Left ventricle myocardium inferior (tissue), 1 donor: Measurements from ENCODE around the gene QARS1. TPM values are rescaled to one million over a fixed set of nuclear protein-coding genes. Genes with fewer than 3 reads are reported as not detected.

Source experiments
- DNase-seq: peaks from one replicate; pipeline ENCODE4 v3.0.0-alpha.2; 2020
- H3K27ac ChIP-seq: fragments of 200-600 bp; replicated peaks from 2 replicates; pipeline ENCODE4 v1.8.0; 2021
- H3K27me3 ChIP-seq: fragments of 200-600 bp; 2 replicates; pipeline ENCODE4 v1.8.0; 2021; ENCODE audit warnings: low read depth
- H3K36me3 ChIP-seq: fragments of 200-600 bp; 2 replicates; pipeline ENCODE4 v1.8.0; 2021
- H3K4me1 ChIP-seq: fragments of 200-600 bp; 2 replicates; pipeline ENCODE4 v1.8.0; 2021
- H3K4me3 ChIP-seq: fragments of 200-600 bp; 2 replicates; pipeline ENCODE4 v1.8.0; 2021; ENCODE audit warnings: mild to moderate bottlenecking, moderate library complexity
- H3K9me3 ChIP-seq: fragments of 200-600 bp; replicated peaks from 2 replicates; pipeline ENCODE4 v1.8.0; 2021
- CTCF ChIP-seq: fragments of 200-600 bp; IDR thresholded peaks from 2 replicates; pipeline ENCODE4 v1.8.0; 2021; ENCODE audit warnings: antibody characterized with exemption, mild to moderate bottlenecking, borderline replicate concordance
- intact Hi-C: fragments of 100-400 bp; cut with micrococcal nuclease; formaldehyde crosslinking; loops from one replicate; pipeline ENCODE4 v1.11.0; 2022
- microRNA-seq: library from miRNA; unstranded; fragments of <30 nt; microRNA quantifications from one replicate; pipeline ENCODE4 v1.2.0, GENCODE V29; 2020
- total RNA-seq: library from RNA; stranded (reverse); fragmentation: NEBNext Ultra II Directional; extraction: Animal tissue kit (Norgen Biotek cat#: 25700); gene quantifications from one replicate; pipeline ENCODE4 v1.2.1, GENCODE V29; 2021
- donor health status: DM: no; HTN: yes; CAD: no; lungs with severe emphysema.

QARS1 gene
- total RNA-seq, 1 donor from 2014 or later, result 203 TPM

GRCh38 chr3:49076116-49076515 is 28.4 kb downstream of the QARS1 start:
- DNase-seq, result no peak
- no peaks in the 10 kb centered on the region for H3K27me3 ChIP-seq
- intact Hi-C loops, result no loop called here
- no peak for TF ChIP-seq CTCF
- H3K9me3 ChIP-seq, result no peaks in the 10 kb centered on the region
- H3K36me3 ChIP-seq, result peaks cover 74% of the 10 kb centered on the region
- no peak overlapping the region for H3K27ac ChIP-seq
- H3K4me1 ChIP-seq, result peaks cover 4% of the 10 kb centered on the region
- H3K4me3 ChIP-seq, result no peak overlapping the region

GRCh38 chr3:49058011-49058410 is 46.5 kb downstream of the QARS1 start:
- intact Hi-C loops, result no loop called here
- no peaks in the 10 kb centered on the region for H3K9me3 ChIP-seq
- no peak for TF ChIP-seq CTCF
- no peak for DNase-seq
- H3K27ac ChIP-seq, result no peak overlapping the region
- peaks cover 74% of the 10 kb centered on the region for H3K36me3 ChIP-seq
- no peaks in the 10 kb centered on the region for H3K4me1 ChIP-seq
- H3K4me3 ChIP-seq, result no peak overlapping the region
- H3K27me3 ChIP-seq, result no peaks in the 10 kb centered on the region

- H3K27ac ChIP-seq, result no peak overlapping the region
- H3K27me3 ChIP-seq, result no peaks in the 10 kb centered on the region
- intact Hi-C loops, result no loop called here
- H3K9me3 ChIP-seq, result no peaks in the 10 kb centered on the region
- no peak for TF ChIP-seq CTCF
- H3K4me1 ChIP-seq, result no peaks in the 10 kb centered on the region
- H3K4me3 ChIP-seq, result no peak overlapping the region
- peaks cover 78% of the 10 kb centered on the region for H3K36me3 ChIP-seq
- DNase-seq, result no peak
Observed at GRCh38 chr3:49057268-49057667, 47.3 kb downstream of the QARS1 start.

- H3K27me3 ChIP-seq, result no peaks in the 10 kb centered on the region
- H3K9me3 ChIP-seq, result no peaks in the 10 kb centered on the region
- H3K36me3 ChIP-seq, result peaks cover 69% of the 10 kb centered on the region
- DNase-seq, result no peak
- TF ChIP-seq CTCF, result no peak
- intact Hi-C loops, result no loop called here
- no peak overlapping the region for H3K27ac ChIP-seq
- H3K4me3 ChIP-seq, result no peak overlapping the region
- H3K4me1 ChIP-seq, result no peaks in the 10 kb centered on the region
Observed at GRCh38 chr3:49054344-49054862, 50.2 kb downstream of the QARS1 start.

GRCh38 chr3:49053543-49053942 is 51.0 kb downstream of the QARS1 start:
- no peaks in the 10 kb centered on the region for H3K27me3 ChIP-seq
- H3K27ac ChIP-seq, result no peak overlapping the region
- peaks cover 69% of the 10 kb centered on the region for H3K36me3 ChIP-seq
- no peaks in the 10 kb centered on the region for H3K9me3 ChIP-seq
- TF ChIP-seq CTCF, result no peak
- intact Hi-C loops, result no loop called here
- no peaks in the 10 kb centered on the region for H3K4me1 ChIP-seq
- no peak for DNase-seq
- H3K4me3 ChIP-seq, result no peak overlapping the region

Small RNA genes within 50 kb of the gene (microRNA-seq; reads per million reads assigned to microRNA genes)
- not detected for gene MIR6890

Other genes with a start within 250 kb of the QARS1 start
- gene SLC25A20, start 205.9 kb downstream of the QARS1 start, total RNA-seq, result 94.1 TPM
- 180 TPM for gene ARIH2, start 185.9 kb downstream of the QARS1 start, total RNA-seq
- 28.9 TPM for gene P4HTM, start 114.5 kb downstream of the QARS1 start, total RNA-seq
- gene WDR6, start 97.4 kb downstream of the QARS1 start, total RNA-seq, result 79.0 TPM
- gene DALRD3, start 86.2 kb downstream of the QARS1 start, total RNA-seq, result 11.8 TPM
- gene NDUFAF3, start 82.6 kb downstream of the QARS1 start, total RNA-seq, result 159 TPM
- gene IMPDH2, start 75.4 kb downstream of the QARS1 start, total RNA-seq, result 46.9 TPM
- gene QRICH1, start 10.7 kb downstream of the QARS1 start, total RNA-seq, result 58.8 TPM
- gene USP19, start 16.1 kb upstream of the QARS1 start, total RNA-seq, result 62.5 TPM
- 772 TPM for gene LAMB2, start 28.3 kb upstream of the QARS1 start, total RNA-seq
- gene CCDC71, start 61.6 kb upstream of the QARS1 start, total RNA-seq, result 11.9 TPM
- gene KLHDC8B, start 66.8 kb upstream of the QARS1 start, total RNA-seq, result 92.5 TPM
- 2.8 TPM for gene C3orf62, start 172.5 kb upstream of the QARS1 start, total RNA-seq
- gene USP4, start 235.3 kb upstream of the QARS1 start, total RNA-seq, result 37.3 TPM